ENCODE measurements around the gene PARP12. TPM values are rescaled to one million over a fixed set of nuclear protein-coding genes. Genes with fewer than 3 reads are reported as not detected.

PARP12 gene
- total and polyA plus RNA-seq, 10 of the 15 experiments (the other 5 are each of a cell fraction or from before 2014, with no cell fraction given), result 0.98 to 51.8 (median 18.0) TPM

GRCh38 chr7:139995017-139995915 lies 67.5 kb downstream of the PARP12 start:
- POLR2A ChIA-PET, result no interaction called here
- H4K20me1 ChIP-seq (ENCODE audit: control insufficient read depth, insufficient read depth), result no peaks in the 10 kb centered on the region
- no peak overlapping the region for H2AFZ ChIP-seq (ENCODE audit: control insufficient read depth, low read depth, low read length)
- TF ChIP-seq STAT3 (IDR thresholded peaks at IDR 0.05; ENCODE audit: low read depth, low read length) (no peak), CBX3 (IDR thresholded peaks at IDR 0.05; ENCODE audit: borderline replicate concordance, low read depth) (no peak), MTA2 (IDR thresholded peaks at IDR 0.05; ENCODE audit: low read depth) (no peak), SIX5 (IDR thresholded peaks at IDR 0.05; ENCODE audit: low read depth, low read length, severe bottlenecking) (no peak), NFIC (IDR thresholded peaks at IDR 0.05; ENCODE audit: low read depth, low read length) (no peak), ZNF217 (IDR thresholded peaks at IDR 0.05) (no peak), CREM (IDR thresholded peaks at IDR 0.05; ENCODE audit: low read depth) (no peak), PAX5 (IDR thresholded peaks at IDR 0.05; ENCODE audit: borderline replicate concordance, low read depth, low read length) (no peak), POLR2AphosphoS5 (IDR thresholded peaks at IDR 0.05; ENCODE audit: low read length) (no peak), ZBTB11 (CRISPR knock-in tag; IDR thresholded peaks at IDR 0.05) (no peak), SREBF2 (IDR thresholded peaks at IDR 0.05; ENCODE audit: low read length) (no peak)
- no peak overlapping the region for H3K9ac ChIP-seq (ENCODE audit: control insufficient read depth, insufficient read depth, low read length)
- no peak for ATAC-seq
- in situ Hi-C loops (cut with MboI), result no loop called here
- no peaks in the 10 kb centered on the region for H3K9me3 ChIP-seq (replicated peaks; ENCODE audit: control insufficient read depth, insufficient read depth, low read length)
- no peak overlapping the region for H3K27ac ChIP-seq (ENCODE audit: control insufficient read depth, insufficient read depth)
- no TSS peak for BruUV-seq (replicated peaks)
- DNase-seq (ENCODE audit: low read depth, low spot score), result no peak
- no peak overlapping the region for H3K4me2 ChIP-seq (ENCODE audit: control insufficient read depth, insufficient read depth)
- CTCF ChIA-PET, result interaction anchor here (0.6 to 2.7 kb wide), 2 partner anchors 350 to 1622 kb away, joined by 3 to 12 read pairs; no protein-coding TSS in a partner anchor
- no peaks in the 10 kb centered on the region for H3K4me1 ChIP-seq (ENCODE audit: control insufficient read depth, insufficient read depth, low read length)
- H3K4me3 ChIP-seq, result no peak overlapping the region
- H3K36me3 ChIP-seq (ENCODE audit: control insufficient read depth in 2 of 2, insufficient read depth in 2 of 2, low read length in 1 of 2), result no peaks in the 10 kb centered on the region
- no peaks in the 10 kb centered on the region; a peak in 1 of 4 replicates for H3K27me3 ChIP-seq (replicated peaks in 1 of 2; ENCODE audit: control insufficient read depth in 2 of 2, insufficient read depth in 2 of 2, low read length in 1 of 2)
- H3K79me2 ChIP-seq (ENCODE audit: control insufficient read depth, insufficient read depth, low read length), result no peaks in the 10 kb centered on the region
- SMC1A ChIA-PET (ENCODE audit: uncharacterized antibody, unreplicated experiment), result interaction anchor here (1.6 kb wide), 1 partner anchor 347 kb away, joined by 7 read pairs; no protein-coding TSS in a partner anchor
- intact Hi-C loops (cut with micrococcal nuclease; ENCODE audit: unreplicated experiment), result no loop called here
- RAD21 ChIA-PET (ENCODE audit: unreplicated experiment), result interaction anchor here (1.4 to 1.6 kb wide), 2 partner anchors 348 to 496 kb away, joined by 3 to 4 read pairs; no protein-coding TSS in a partner anchor
- no peak for FAIRE-seq
- WGBS (ENCODE audit: insufficient coverage, insufficient replicate concordance, low lambda C conversion rate, missing lambda C conversion rate), result 73% methylated on average over 19 of the region's 19 CpGs
